ENCODE data around the gene USP6.
"Not testable (repeated sequence)": the region's sequence is repeated elsewhere in the genome, so short reads cannot be mapped to it uniquely, and the experiment has no call there.

- TF ChIP-seq CTCF (IDR thresholded peaks at IDR 0.05; ENCODE audit: poor library complexity); EZH2phosphoT487 (IDR thresholded peaks at IDR 0.05; ENCODE audit: low read depth, severe bottlenecking, unreplicated experiment); EZH2 (IDR thresholded peaks at IDR 0.05; ENCODE audit: borderline replicate concordance): not testable (repeated sequence)
These were observed 46.0 kb downstream of the USP6 start for GRCh38 chr17:5161793-5162192.

All from hepatocyte (in vitro differentiated cells).